Esophagus muscularis mucosa (tissue), 4 donors: ENCODE results near the gene NAB1. TPM values are rescaled to one million over a fixed set of nuclear protein-coding genes. Genes with fewer than 3 reads are reported as not detected.

Source experiments
- DNase-seq: peaks from one replicate; pipeline ENCODE4 v3.0.0-alpha.2; 2017; ENCODE audit errors: extremely low spot score
- H3K27ac ChIP-seq, 4 donors: fragments of 200-600 bp; sonication (generic); replicated peaks in 1 of 4; 1 replicate in 3 of 4; 2 replicates in 1 of 4; pipeline ENCODE4 v1.5.1; 2016 to 2019; ENCODE audit warnings: mild to moderate bottlenecking in 1 of 4
- H3K27me3 ChIP-seq, 4 donors: fragments of 200-600 bp; sonication (generic); one replicate each; pipeline versions ENCODE4 v1.5.1 to v1.6.0; 2016 to 2019
- H3K36me3 ChIP-seq, 4 donors: fragments of 200-600 bp; sonication (generic); one replicate each; pipeline ENCODE4 v1.5.1; 2016 to 2019
- H3K4me1 ChIP-seq, 4 donors: fragments of 200-600 bp; sonication (generic); one replicate each; pipeline ENCODE4 v1.5.1; 2016 to 2019
- H3K4me3 ChIP-seq, 4 donors: fragments of 200-600 bp; sonication (generic); 1 replicate in 2 of 4; 2 replicates in 2 of 4; pipeline ENCODE4 v1.5.1; 2016 to 2019; ENCODE audit warnings: mild to moderate bottlenecking in 4 of 4, moderate library complexity in 1 of 4
- H3K9me3 ChIP-seq, 4 donors: fragments of 200-600 bp; sonication (generic); 1 replicate in 3 of 4; 2 replicates in 1 of 4; pipeline ENCODE4 v1.5.1; 2016 to 2019
- EP300 ChIP-seq: sonication (generic); formaldehyde crosslinking; IDR thresholded peaks from one replicate; pipeline ENCODE4 v1.6.1; 2017; ENCODE audit warnings: antibody characterized with exemption
- POLR2A ChIP-seq: fragments of 450-650 bp; IDR thresholded peaks from one replicate; pipeline ENCODE4 v1.6.1; 2017; ENCODE audit warnings: antibody characterized with exemption, moderate library complexity, mild to moderate bottlenecking, low read depth
- POLR2AphosphoS5 ChIP-seq, 2 donors: sonication (generic); formaldehyde crosslinking; IDR thresholded peaks; one replicate each; pipeline ENCODE4 v1.6.1; 2017; ENCODE audit warnings: antibody characterized with exemption in 2 of 2
- WGBS: methylation state at CpG from one replicate; pipeline ENCODE4 v1.1.5; 2018; 5-methylcytosine and 5-hydroxymethylcytosine counted together
- intact Hi-C: fragments of 100-400 bp; cut with DNase I; formaldehyde crosslinking; loops from one replicate; pipeline ENCODE4 v1.15.1; 2023
- total RNA-seq, 4 donors: library from RNA; depleted of rRNA; stranded (reverse); fragments of >200 nt; gene quantifications; one replicate each; pipeline versions ENCODE4 v1.1.0 to v1.2.1, GENCODE V29; 2016
- TF ChIP-seq, protein P1 (sequence below), 3 experiments: fragments of 200-600 bp in 2 of 3; fragments of 450-650 bp in 1 of 3; sonication (generic) in 2 of 3; IDR thresholded peaks; one replicate each; pipeline ENCODE4 v1.5.1; 2017 to 2019; ENCODE audit warnings: antibody characterized with exemption in 3 of 3, mild to moderate bottlenecking in 2 of 3, moderate library complexity in 1 of 3

Gene NAB1
- total RNA-seq, 4 donors from 2014 or later, result 59.8 to 88.5 (median 78.8) TPM

DNA sequence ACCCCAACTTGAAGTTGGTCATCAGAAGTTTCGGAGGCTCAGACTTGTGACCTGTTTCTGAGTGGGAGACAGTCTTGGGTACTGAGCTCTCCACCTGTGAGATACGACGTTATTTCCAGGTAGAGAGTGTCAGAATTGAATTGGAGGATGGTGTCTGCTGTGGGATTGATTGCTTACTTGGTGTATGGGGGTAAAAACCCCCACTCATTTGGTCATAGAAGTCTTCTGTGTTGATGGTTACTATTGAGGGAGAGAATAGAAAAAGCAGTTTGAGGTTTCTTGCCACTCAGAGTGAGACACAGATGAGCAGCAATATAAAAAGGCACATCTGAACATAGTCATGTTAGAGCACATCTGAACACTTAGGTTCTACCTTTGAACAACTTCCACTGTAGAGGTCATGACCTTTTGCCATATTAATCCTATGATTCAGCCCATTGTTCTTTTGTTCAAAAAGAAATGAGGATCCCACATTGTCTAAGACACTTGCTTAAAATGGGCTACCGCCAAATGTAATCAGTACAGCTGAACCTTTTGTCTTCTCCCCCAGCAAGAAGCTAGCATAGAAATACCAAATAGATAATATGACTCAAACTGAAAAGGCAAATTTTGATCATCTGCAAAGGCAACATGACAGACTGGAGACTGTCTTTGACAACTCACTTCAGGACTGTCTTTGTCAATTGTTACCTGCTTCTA, 73.3 kb downstream of the NAB1 start:
- TF ChIP-seq, protein P1, sequence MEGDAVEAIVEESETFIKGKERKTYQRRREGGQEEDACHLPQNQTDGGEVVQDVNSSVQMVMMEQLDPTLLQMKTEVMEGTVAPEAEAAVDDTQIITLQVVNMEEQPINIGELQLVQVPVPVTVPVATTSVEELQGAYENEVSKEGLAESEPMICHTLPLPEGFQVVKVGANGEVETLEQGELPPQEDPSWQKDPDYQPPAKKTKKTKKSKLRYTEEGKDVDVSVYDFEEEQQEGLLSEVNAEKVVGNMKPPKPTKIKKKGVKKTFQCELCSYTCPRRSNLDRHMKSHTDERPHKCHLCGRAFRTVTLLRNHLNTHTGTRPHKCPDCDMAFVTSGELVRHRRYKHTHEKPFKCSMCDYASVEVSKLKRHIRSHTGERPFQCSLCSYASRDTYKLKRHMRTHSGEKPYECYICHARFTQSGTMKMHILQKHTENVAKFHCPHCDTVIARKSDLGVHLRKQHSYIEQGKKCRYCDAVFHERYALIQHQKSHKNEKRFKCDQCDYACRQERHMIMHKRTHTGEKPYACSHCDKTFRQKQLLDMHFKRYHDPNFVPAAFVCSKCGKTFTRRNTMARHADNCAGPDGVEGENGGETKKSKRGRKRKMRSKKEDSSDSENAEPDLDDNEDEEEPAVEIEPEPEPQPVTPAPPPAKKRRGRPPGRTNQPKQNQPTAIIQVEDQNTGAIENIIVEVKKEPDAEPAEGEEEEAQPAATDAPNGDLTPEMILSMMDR (IDR thresholded peaks at IDR 0.05), result no peak
- TF ChIP-seq POLR2A (no peak), POLR2AphosphoS5 (IDR thresholded peaks at IDR 0.05) (no peak), EP300 (no peak)
- Histone ChIP-seq H3K36me3 (no peaks in the 10 kb centered on the region), H3K4me1 (peaks cover 0 to 15% (median 8%) of the 10 kb centered on the region in 4 donors), H3K27ac (no peak overlapping the region), H3K27me3 (no peaks in the 10 kb centered on the region), H3K9me3 (no peaks in the 10 kb centered on the region), H3K4me3 (no peak overlapping the region)
- DNase-seq, result no peak
- WGBS, result 94% methylated on average over 4 of the region's 4 CpGs
- intact Hi-C loops, result no loop called here

DNA sequence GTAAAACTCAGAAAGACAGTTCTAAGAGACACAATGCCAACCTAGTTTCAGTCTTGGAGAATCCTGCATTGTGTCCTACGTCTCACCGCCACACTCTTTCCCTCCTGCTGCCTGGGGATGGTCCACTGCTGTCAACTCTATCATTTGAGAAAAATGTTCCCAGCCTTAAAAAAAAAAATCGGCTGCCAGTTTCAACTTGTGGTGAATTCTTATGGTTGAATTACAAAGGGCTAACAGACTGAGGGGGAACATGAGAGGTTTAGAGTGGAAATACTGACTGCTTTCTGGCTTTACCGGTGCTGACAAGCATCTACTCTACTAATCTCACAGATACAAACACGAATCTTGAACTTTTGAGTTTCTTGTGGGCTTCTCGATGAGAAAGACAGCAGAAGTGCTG, 74.0 kb downstream of the NAB1 start:
- no peak overlapping the region for H3K27ac ChIP-seq
- no peak overlapping the region for H3K4me3 ChIP-seq
- H3K27me3 ChIP-seq, result no peaks in the 10 kb centered on the region
- DNase-seq, result peak; percentile 29
- peaks cover 0 to 15% (median 8%) of the 10 kb centered on the region in 4 donors for H3K4me1 ChIP-seq
- WGBS, result 87% methylated on average over 6 of the region's 6 CpGs
- intact Hi-C loops, result no loop called here
- H3K36me3 ChIP-seq, result no peaks in the 10 kb centered on the region
- no peaks in the 10 kb centered on the region for H3K9me3 ChIP-seq
- no peak for TF ChIP-seq POLR2A
- TF ChIP-seq, protein P1 (IDR thresholded peaks at IDR 0.05), result no peak
- no peak for TF ChIP-seq POLR2AphosphoS5 (IDR thresholded peaks at IDR 0.05)
- TF ChIP-seq EP300, result no peak

DNA sequence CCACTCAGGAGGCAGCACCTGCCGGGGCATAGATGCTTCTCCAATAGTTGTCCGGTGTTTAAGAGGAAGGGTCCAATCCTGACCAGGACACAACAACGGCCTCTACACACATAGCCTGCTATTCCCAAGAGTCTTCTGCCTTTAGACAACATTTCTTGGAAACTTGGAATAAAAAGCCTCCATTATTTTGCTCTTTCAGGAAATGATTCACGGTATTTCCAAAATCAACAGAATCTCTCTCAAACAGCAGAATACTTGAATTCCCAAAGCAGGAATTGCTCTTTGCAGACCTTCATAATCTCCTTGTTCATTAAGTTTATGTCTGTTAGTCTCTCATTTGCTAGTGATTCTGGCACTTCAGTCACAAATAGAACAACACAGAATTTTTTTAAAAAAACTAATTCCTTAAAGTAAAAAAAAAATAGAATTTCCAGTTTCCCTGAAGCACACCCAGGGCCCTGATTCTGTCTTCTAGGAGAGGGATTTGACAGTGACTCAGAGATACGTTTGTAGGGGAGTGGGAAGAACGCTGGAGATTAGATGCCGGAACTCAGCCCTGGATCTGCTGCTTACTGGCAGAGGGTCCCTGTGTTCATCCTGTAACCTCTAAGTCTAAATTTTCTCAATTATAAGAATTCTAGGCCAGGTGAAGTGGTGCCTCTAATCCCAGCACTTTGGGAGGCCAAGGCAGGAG, 74.7 kb downstream of the NAB1 start:
- TF ChIP-seq POLR2A (no peak), EP300 (no peak), POLR2AphosphoS5 (IDR thresholded peaks at IDR 0.05) (no peak)
- TF ChIP-seq, protein P1 (IDR thresholded peaks at IDR 0.05), result no peak
- H3K27me3 ChIP-seq, result no peaks in the 10 kb centered on the region
- DNase-seq, result peak; percentile 60
- intact Hi-C loops, result no loop called here
- H3K4me3 ChIP-seq, result no peak overlapping the region
- 78% methylated on average over 7 of the region's 7 CpGs for WGBS
- H3K27ac ChIP-seq, result no peak overlapping the region
- peaks cover 0 to 15% (median 6%) of the 10 kb centered on the region in 4 donors for H3K4me1 ChIP-seq
- H3K9me3 ChIP-seq, result no peaks in the 10 kb centered on the region
- no peaks in the 10 kb centered on the region for H3K36me3 ChIP-seq

DNA sequence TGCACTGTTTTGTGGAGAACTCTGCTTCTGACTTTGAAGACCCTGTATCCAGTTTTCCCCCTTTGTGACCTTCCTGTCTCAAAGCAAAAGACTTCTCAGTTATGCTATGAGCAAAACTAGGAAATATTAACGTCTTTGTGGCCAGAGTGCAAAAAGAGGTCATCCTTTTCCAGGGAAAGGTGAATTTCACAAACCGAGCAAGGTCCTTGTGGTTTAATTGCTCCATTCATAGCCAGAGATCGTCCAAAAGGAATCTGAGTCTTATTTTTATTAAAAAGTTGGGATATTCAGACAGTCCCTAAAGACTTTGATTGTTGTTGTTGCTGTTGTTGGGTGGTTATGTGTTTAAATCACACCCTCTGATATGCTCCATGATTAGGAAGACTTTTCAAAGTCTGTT, 77.4 kb downstream of the NAB1 start:
- H3K9me3 ChIP-seq, result no peaks in the 10 kb centered on the region
- H3K4me3 ChIP-seq, result no peak overlapping the region
- no peaks in the 10 kb centered on the region for H3K27me3 ChIP-seq
- 67% methylated on average over 3 of the region's 3 CpGs for WGBS
- DNase-seq, result no peak
- intact Hi-C loops, result no loop called here
- peaks cover 0 to 8% (median 2%) of the 10 kb centered on the region in 4 donors for H3K4me1 ChIP-seq
- no peak overlapping the region for H3K27ac ChIP-seq
- no peaks in the 10 kb centered on the region for H3K36me3 ChIP-seq
- TF ChIP-seq POLR2A (no peak), EP300 (no peak), POLR2AphosphoS5 (IDR thresholded peaks at IDR 0.05) (no peak)
- TF ChIP-seq, protein P1 (IDR thresholded peaks at IDR 0.05), result no peak
